ENCODE measurements around the gene TRIML1.

GRCh38 chr4:188138227-188138626 is 1.0 kb upstream of the TRIML1 start:
- TF ChIP-seq KDM1A (IDR thresholded peaks at IDR 0.05; ENCODE audit: borderline replicate concordance) (no peak), RCOR1 (conservative IDR thresholded peaks at IDR 0.05; ENCODE audit: low read depth, low read length) (no peak), POLR2AphosphoS5 (IDR thresholded peaks at IDR 0.05; ENCODE audit: low read length) (no peak), USF2 (IDR thresholded peaks at IDR 0.05; ENCODE audit: borderline replicate concordance, low read depth, low read length) (no peak), POLR2AphosphoS2 (IDR thresholded peaks at IDR 0.05; ENCODE audit: low read depth, low read length) (no peak), ZNF274 (IDR thresholded peaks at IDR 0.05; ENCODE audit: insufficient read depth, insufficient read length) (no peak), CTCF (IDR thresholded peaks at IDR 0.05 in 2 of 3, conservative IDR thresholded peaks at IDR 0.05 in 1 of 3; ENCODE audit: control insufficient read depth in 2 of 3, extremely low read depth in 1 of 3, insufficient read depth in 1 of 3, low read depth in 3 of 3, low read length in 3 of 3) (no peak), EP300 (IDR thresholded peaks at IDR 0.05; ENCODE audit: borderline replicate concordance in 1 of 2, control insufficient read depth in 1 of 2, low read depth in 2 of 2, low read length in 2 of 2) (no peak), GABPA (IDR thresholded peaks at IDR 0.05; ENCODE audit: low read depth) (no peak), POLR2A (IDR thresholded peaks at IDR 0.05; ENCODE audit: low read depth, low read length) (no peak), CEBPB (IDR thresholded peaks at IDR 0.05; ENCODE audit: borderline replicate concordance in 1 of 2, low read depth in 2 of 2, low read length in 2 of 2) (no peak), HDGF (IDR thresholded peaks at IDR 0.05) (no peak)

Data from GM12878 (cell line).